CD14-positive monocyte (primary cell): ENCODE data around the gene CNKSR2. TPM values are rescaled to one million over a fixed set of nuclear protein-coding genes. Genes with fewer than 3 reads are reported as not detected.

ENCODE experiments used
- DNase-seq, 3 donors: peaks; one replicate each; pipeline ENCODE4 v3.0.0-alpha.2; 2011 to 2022
- H2AFZ ChIP-seq: 2 replicates; pipeline ENCODE4 v1.6.0; 2012; ENCODE audit warnings: mild to moderate bottlenecking, low read depth, low read length, inconsistent platforms; ENCODE audit not compliant: insufficient read depth, poor library complexity, severe bottlenecking
- H3K27ac ChIP-seq, 2 donors: 1 replicate in 1 of 2; 2 replicates in 1 of 2; pipeline ENCODE4 v1.5.1; 2012 to 2013; ENCODE audit warnings: low read length in 2 of 2, control low read depth in 1 of 2, inconsistent platforms in 1 of 2, low read depth in 1 of 2, mild to moderate bottlenecking in 1 of 2
- H3K27me3 ChIP-seq, 2 donors: one replicate each; pipeline versions ENCODE4 v1.6.0 to v1.6.1; 2011 to 2013; ENCODE audit warnings: low read length in 2 of 2; ENCODE audit not compliant: control insufficient read depth in 2 of 2, insufficient read depth in 2 of 2
- H3K36me3 ChIP-seq, 2 donors: replicated peaks in 1 of 2; 1 replicate in 1 of 2; 2 replicates in 1 of 2; pipeline versions ENCODE4 v1.5.1 to v1.6.1; 2012 to 2013; ENCODE audit warnings: low read length in 2 of 2, control low read depth in 1 of 2, inconsistent platforms in 1 of 2, mild to moderate bottlenecking in 1 of 2; ENCODE audit not compliant: insufficient read depth in 2 of 2, control insufficient read depth in 1 of 2
- H3K4me1 ChIP-seq, 2 donors: 1 replicate in 1 of 2; 2 replicates in 1 of 2; pipeline versions ENCODE4 v1.5.1 to v1.6.1; 2012 to 2013; ENCODE audit warnings: low read length in 2 of 2, control low read depth in 1 of 2, inconsistent platforms in 1 of 2, mild to moderate bottlenecking in 1 of 2, moderate library complexity in 1 of 2; ENCODE audit not compliant: insufficient read depth in 2 of 2, control insufficient read depth in 1 of 2
- H3K4me2 ChIP-seq: replicated peaks from 2 replicates; pipeline ENCODE3; 2012; ENCODE audit warnings: low read length, moderate library complexity, mild to moderate bottlenecking; ENCODE audit not compliant: poor library complexity, severe bottlenecking; ENCODE audit errors: extremely low read depth
- H3K4me3 ChIP-seq, 3 experiments: fragments of 200-600 bp in 1 of 3; sonication (generic) in 1 of 3; replicated peaks in 1 of 3; 1 replicate in 2 of 3; 2 replicates in 1 of 3; pipeline ENCODE4 v1.5.1; 2011 to 2013; ENCODE audit warnings: low read length in 3 of 3, mild to moderate bottlenecking in 3 of 3, control low read depth in 2 of 3, low read depth in 2 of 3, inconsistent platforms in 1 of 3, moderate library complexity in 1 of 3
- H3K79me2 ChIP-seq: 2 replicates; pipeline ENCODE4 v1.6.0; 2012; ENCODE audit warnings: mild to moderate bottlenecking, control low read depth, inconsistent platforms, low read length, moderate library complexity; ENCODE audit not compliant: insufficient read depth
- H3K9ac ChIP-seq: 2 replicates; pipeline ENCODE4 v1.6.0; 2017; ENCODE audit warnings: low read length, mild to moderate bottlenecking; ENCODE audit not compliant: insufficient read depth, poor library complexity, severe bottlenecking
- H3K9me3 ChIP-seq, 2 donors: replicated peaks in 1 of 2; 1 replicate in 1 of 2; 2 replicates in 1 of 2; pipeline versions ENCODE4 v1.5.1 to v1.6.1; 2012 to 2013; ENCODE audit warnings: low read length in 2 of 2, control low read depth in 1 of 2; ENCODE audit not compliant: control insufficient read depth in 1 of 2, insufficient read depth in 1 of 2
- H4K20me1 ChIP-seq: 2 replicates; pipeline ENCODE4 v1.6.0; 2012; ENCODE audit warnings: mild to moderate bottlenecking, low read length, control low read depth, moderate library complexity; ENCODE audit not compliant: insufficient read depth
- H3K27ac Mint-ChIP-seq, 7 donors: one replicate each; pipeline ENCODE4 v1.8.0; 2020; ENCODE audit warnings: mild to moderate bottlenecking in 7 of 7, mixed read lengths in 7 of 7, moderate library complexity in 6 of 7, inconsistent platforms in 2 of 7
- H3K27me3 Mint-ChIP-seq, 3 donors: one replicate each; pipeline ENCODE4 v1.8.0; 2021 to 2022; ENCODE audit warnings: low read depth in 3 of 3, mild to moderate bottlenecking in 3 of 3, mixed read lengths in 3 of 3, moderate library complexity in 3 of 3, inconsistent platforms in 1 of 3
- H3K36me3 Mint-ChIP-seq, 2 donors: one replicate each; pipeline ENCODE4 v1.8.0; 2020; ENCODE audit warnings: mixed read lengths in 2 of 2, inconsistent platforms in 1 of 2, mild to moderate bottlenecking in 1 of 2
- H3K4me1 Mint-ChIP-seq: one replicate; pipeline ENCODE4 v1.8.0; 2020; ENCODE audit warnings: mild to moderate bottlenecking, mixed read lengths
- H3K4me3 Mint-ChIP-seq, 2 donors: one replicate each; pipeline ENCODE4 v1.8.0; 2020; ENCODE audit warnings: mild to moderate bottlenecking in 2 of 2, mixed read lengths in 2 of 2, moderate library complexity in 1 of 2
- H3K9me3 Mint-ChIP-seq, 7 donors: one replicate each; pipeline ENCODE4 v1.8.0; 2020 to 2022; ENCODE audit warnings: mixed read lengths in 7 of 7, mild to moderate bottlenecking in 6 of 7, moderate library complexity in 6 of 7, inconsistent platforms in 2 of 7
- WGBS: methylation state at CpG from one replicate; pipeline ENCODE4 v1.1.5; 2013; ENCODE audit warnings: missing lambda C conversion rate; ENCODE audit not compliant: insufficient coverage; 5-methylcytosine and 5-hydroxymethylcytosine counted together
- intact Hi-C, 2 donors: fragments of 100-400 bp; cut with micrococcal nuclease; formaldehyde crosslinking; loops; one replicate each; pipeline versions ENCODE4 v1.15.0 to v1.15.1; 2023
- polyA plus RNA-seq, 3 donors: library from polyadenylated mRNA; depleted of rRNA in 1 of 3; unstranded in 2 of 3; stranded (reverse) in 1 of 3; fragments of 300-500 nt in 2 of 3; fragments of >200 nt in 1 of 3; fragmentation: Illumina TruSeq in 2 of 3; gene quantifications; 1 replicate in 2 of 3; 2 replicates in 1 of 3; pipeline ENCODE4 v1.2.3, GENCODE V29; 2012 to 2021
- TF ChIP-seq, protein P1 (sequence below): fragments of 200-600 bp; IDR thresholded peaks from one replicate; pipeline ENCODE4 v1.8.0; 2022; ENCODE audit warnings: antibody characterized with exemption, mild to moderate bottlenecking

CNKSR2 gene
- polyA plus RNA-seq, 3 donors = 0.12 TPM; not detected in 2

GRCh38 chrX:21382715-21383114, 8.5 kb downstream of the CNKSR2 start:
- H3K4me3 ChIP-seq = no peak overlapping the region
- H3K79me2 ChIP-seq = no peaks in the 10 kb centered on the region
- intact Hi-C loops = no loop called here
- no peaks in the 10 kb centered on the region for H4K20me1 ChIP-seq
- Mint-ChIP-seq H3K4me1 (peaks cover 2% of the 10 kb centered on the region), H3K36me3 (no peaks in the 10 kb centered on the region), H3K9me3 (no peaks in the 10 kb centered on the region), H3K27me3 (peaks cover 0 to 2% (median 0%) of the 10 kb centered on the region in 3 donors), H3K4me3 (no peak overlapping the region), H3K27ac (no peak overlapping the region)
- H3K4me2 ChIP-seq = no peak overlapping the region
- TF ChIP-seq, protein P1, sequence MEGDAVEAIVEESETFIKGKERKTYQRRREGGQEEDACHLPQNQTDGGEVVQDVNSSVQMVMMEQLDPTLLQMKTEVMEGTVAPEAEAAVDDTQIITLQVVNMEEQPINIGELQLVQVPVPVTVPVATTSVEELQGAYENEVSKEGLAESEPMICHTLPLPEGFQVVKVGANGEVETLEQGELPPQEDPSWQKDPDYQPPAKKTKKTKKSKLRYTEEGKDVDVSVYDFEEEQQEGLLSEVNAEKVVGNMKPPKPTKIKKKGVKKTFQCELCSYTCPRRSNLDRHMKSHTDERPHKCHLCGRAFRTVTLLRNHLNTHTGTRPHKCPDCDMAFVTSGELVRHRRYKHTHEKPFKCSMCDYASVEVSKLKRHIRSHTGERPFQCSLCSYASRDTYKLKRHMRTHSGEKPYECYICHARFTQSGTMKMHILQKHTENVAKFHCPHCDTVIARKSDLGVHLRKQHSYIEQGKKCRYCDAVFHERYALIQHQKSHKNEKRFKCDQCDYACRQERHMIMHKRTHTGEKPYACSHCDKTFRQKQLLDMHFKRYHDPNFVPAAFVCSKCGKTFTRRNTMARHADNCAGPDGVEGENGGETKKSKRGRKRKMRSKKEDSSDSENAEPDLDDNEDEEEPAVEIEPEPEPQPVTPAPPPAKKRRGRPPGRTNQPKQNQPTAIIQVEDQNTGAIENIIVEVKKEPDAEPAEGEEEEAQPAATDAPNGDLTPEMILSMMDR = peak; percentile 38
- H2AFZ ChIP-seq = no peak overlapping the region
- H3K9me3 ChIP-seq = no peaks in the 10 kb centered on the region
- H3K27me3 ChIP-seq = no peaks in the 10 kb centered on the region
- no peak overlapping the region for H3K9ac ChIP-seq
- H3K36me3 ChIP-seq = no peaks in the 10 kb centered on the region
- no peak for DNase-seq
- H3K4me1 ChIP-seq = no peaks in the 10 kb centered on the region
- H3K27ac ChIP-seq = no peak overlapping the region
- no CpG with 5 or more reads among the region's 2 CpGs for WGBS

GRCh38 chrX:21383546-21383945, 9.3 kb downstream of the CNKSR2 start:
- H3K27me3 Mint-ChIP-seq = peaks cover 0 to 2% (median 0%) of the 10 kb centered on the region in 3 donors
- intact Hi-C loops = no loop called here
- no peak overlapping the region for H3K27ac Mint-ChIP-seq
- no peaks in the 10 kb centered on the region for H3K27me3 ChIP-seq
- no peak overlapping the region for H3K4me2 ChIP-seq
- H3K4me3 Mint-ChIP-seq = no peak overlapping the region
- H3K36me3 ChIP-seq = no peaks in the 10 kb centered on the region
- H3K9me3 Mint-ChIP-seq = peaks cover 0 to 4% (median 0%) of the 10 kb centered on the region in 7 donors
- H4K20me1 ChIP-seq = no peaks in the 10 kb centered on the region
- no peak overlapping the region for H3K4me3 ChIP-seq
- H3K79me2 ChIP-seq = no peaks in the 10 kb centered on the region
- H3K9ac ChIP-seq = no peak overlapping the region
- no peak overlapping the region for H3K27ac ChIP-seq
- no peak for DNase-seq
- H3K9me3 ChIP-seq = no peaks in the 10 kb centered on the region
- peaks cover 2% of the 10 kb centered on the region for H3K4me1 Mint-ChIP-seq
- no peaks in the 10 kb centered on the region for H3K36me3 Mint-ChIP-seq
- no peak overlapping the region for H2AFZ ChIP-seq
- no CpG with 5 or more reads among the region's 2 CpGs for WGBS
- no peaks in the 10 kb centered on the region for H3K4me1 ChIP-seq
- TF ChIP-seq, protein P1 = no peak
